DMS79 (cell line): ENCODE results near the gene PPM1M.
"Not testable (repeated sequence)": the region's sequence is repeated elsewhere in the genome, so short reads cannot be mapped to it uniquely, and the experiment has no call there.

Experiments used
- DNase-seq: peaks from one replicate; lab custom pipeline; 2025; lab: John Stamatoyannopoulos, UW

The PPM1M gene

GRCh38 chr3:52246728-52247408 lies 1.3 kb downstream of the PPM1M start:
- no peak for DNase-seq

GRCh38 chr3:52247409-52248164 lies 2.0 kb downstream of the PPM1M start:
- no peak for DNase-seq

- DNase-seq = no peak
Measured at GRCh38 chr3:52248165-52248541, 2.6 kb downstream of the PPM1M start.

- DNase-seq = peak; percentile 41
Measured at GRCh38 chr3:52248816-52249547, 3.4 kb downstream of the PPM1M start.

GRCh38 chr3:52249683-52250082 lies 4.1 kb downstream of the PPM1M start:
- no peak for DNase-seq

- DNase-seq = no peak
Measured at GRCh38 chr3:52250122-52250521, 4.6 kb downstream of the PPM1M start.

GRCh38 chr3:52253314-52254304 lies 8.1 kb downstream of the PPM1M start:
- DNase-seq = no peak

GRCh38 chr3:52254608-52255007 lies 9.0 kb downstream of the PPM1M start:
- DNase-seq = no peak

GRCh38 chr3:52256159-52256558 lies 10.6 kb downstream of the PPM1M start:
- DNase-seq = no peak

GRCh38 chr3:52256622-52257021 lies 11.1 kb downstream of the PPM1M start:
- no peak for DNase-seq

GRCh38 chr3:52257911-52258310 lies 12.4 kb downstream of the PPM1M start:
- no peak for DNase-seq

GRCh38 chr3:52259035-52259434 lies 13.5 kb downstream of the PPM1M start:
- no peak for DNase-seq

- DNase-seq = no peak
Measured at GRCh38 chr3:52259448-52259847, 13.9 kb downstream of the PPM1M start.

- DNase-seq = no peak
Measured at GRCh38 chr3:52262447-52262846, 16.9 kb downstream of the PPM1M start.

GRCh38 chr3:52265387-52265786 lies 19.8 kb downstream of the PPM1M start:
- no peak for DNase-seq

GRCh38 chr3:52268036-52268435 lies 22.5 kb downstream of the PPM1M start:
- DNase-seq = no peak

- no peak for DNase-seq
Measured at GRCh38 chr3:52269776-52270175, 24.2 kb downstream of the PPM1M start.

GRCh38 chr3:52270252-52270754 lies 24.7 kb downstream of the PPM1M start:
- no peak for DNase-seq

GRCh38 chr3:52272172-52272571 lies 26.6 kb downstream of the PPM1M start:
- not testable (repeated sequence) for DNase-seq

GRCh38 chr3:52272831-52273230 lies 27.3 kb downstream of the PPM1M start:
- no peak for DNase-seq

- not testable (repeated sequence) for DNase-seq
Measured at GRCh38 chr3:52274781-52275180, 29.2 kb downstream of the PPM1M start.
